ENCODE measurements around the gene FBXL16. TPM values are rescaled to one million over a fixed set of nuclear protein-coding genes. Genes with fewer than 3 reads are reported as not detected.

The FBXL16 gene
- total RNA-seq, 4 donors from 2014 or later: not detected

DNA sequence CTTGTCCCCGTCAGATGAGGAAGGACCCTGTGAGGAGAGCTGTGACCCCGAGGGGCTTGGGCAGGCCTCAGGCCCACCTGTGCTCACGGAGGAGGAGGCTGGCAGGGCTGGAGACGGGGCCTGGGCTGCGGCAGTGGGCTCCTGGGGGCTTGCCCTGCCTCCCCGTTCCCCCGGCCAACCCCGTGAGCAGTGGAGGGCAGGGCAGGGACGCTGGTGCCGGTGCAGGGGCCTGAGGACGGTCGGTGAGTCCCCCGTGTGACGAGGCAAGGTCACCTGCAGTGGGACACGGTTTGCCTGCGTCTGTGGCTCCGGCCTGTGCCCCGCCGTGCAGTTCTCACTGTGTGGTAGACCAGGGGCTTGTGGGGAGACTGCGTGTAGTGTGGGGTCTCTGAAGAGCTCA, 46.0 kb downstream of the FBXL16 start:
- TF ChIP-seq CTCF (IDR thresholded peaks at IDR 0.05; ENCODE audit: low read depth): no peak

- TF ChIP-seq CTCF (IDR thresholded peaks at IDR 0.05; ENCODE audit: low read depth): no peak
These were observed 46.7 kb downstream of the FBXL16 start for GRCh38 chr16:658679-659571.

DNA sequence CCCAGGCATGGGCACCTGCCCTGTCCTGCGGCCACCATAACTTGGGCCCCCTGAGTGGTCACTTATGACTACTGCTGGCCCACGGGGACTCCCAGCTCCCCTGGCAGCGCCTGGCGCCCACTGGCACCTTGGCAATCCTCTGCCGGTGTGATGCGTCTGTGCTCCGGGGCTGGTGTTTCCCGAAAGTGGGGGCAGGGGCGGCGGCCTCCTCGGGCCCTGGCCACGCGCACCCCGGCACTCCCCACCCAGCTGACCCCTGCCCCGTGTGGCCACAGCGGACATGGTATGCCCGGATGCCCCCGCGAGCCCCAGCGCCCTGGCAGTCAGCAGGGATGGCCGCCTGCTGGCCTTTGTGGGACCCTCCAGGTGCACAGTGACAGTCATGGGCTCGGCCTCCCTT, 48.1 kb downstream of the FBXL16 start:
- no peak for TF ChIP-seq CTCF (IDR thresholded peaks at IDR 0.05; ENCODE audit: low read depth)

DNA sequence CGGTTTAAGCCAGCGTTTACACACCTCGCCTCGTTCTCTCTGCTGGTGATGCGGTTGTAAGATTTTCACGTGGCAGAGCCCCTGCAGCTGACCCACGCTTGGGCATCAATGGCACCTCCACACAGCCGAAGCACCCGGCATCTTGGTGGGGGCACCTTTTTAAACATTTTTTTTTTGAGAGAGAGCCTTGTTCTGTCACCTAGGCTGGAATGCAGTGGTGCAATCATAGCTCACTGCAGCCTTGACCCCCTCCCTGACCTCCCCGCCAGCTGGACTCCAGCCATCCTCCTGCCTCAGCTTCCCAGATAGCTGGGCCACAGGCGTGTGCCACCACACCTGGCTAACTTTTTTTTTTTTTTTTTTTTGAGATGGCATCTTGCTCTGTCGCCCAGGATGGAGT, 51.6 kb downstream of the FBXL16 start:
- no peak for TF ChIP-seq CTCF (IDR thresholded peaks at IDR 0.05; ENCODE audit: low read depth)

DNA sequence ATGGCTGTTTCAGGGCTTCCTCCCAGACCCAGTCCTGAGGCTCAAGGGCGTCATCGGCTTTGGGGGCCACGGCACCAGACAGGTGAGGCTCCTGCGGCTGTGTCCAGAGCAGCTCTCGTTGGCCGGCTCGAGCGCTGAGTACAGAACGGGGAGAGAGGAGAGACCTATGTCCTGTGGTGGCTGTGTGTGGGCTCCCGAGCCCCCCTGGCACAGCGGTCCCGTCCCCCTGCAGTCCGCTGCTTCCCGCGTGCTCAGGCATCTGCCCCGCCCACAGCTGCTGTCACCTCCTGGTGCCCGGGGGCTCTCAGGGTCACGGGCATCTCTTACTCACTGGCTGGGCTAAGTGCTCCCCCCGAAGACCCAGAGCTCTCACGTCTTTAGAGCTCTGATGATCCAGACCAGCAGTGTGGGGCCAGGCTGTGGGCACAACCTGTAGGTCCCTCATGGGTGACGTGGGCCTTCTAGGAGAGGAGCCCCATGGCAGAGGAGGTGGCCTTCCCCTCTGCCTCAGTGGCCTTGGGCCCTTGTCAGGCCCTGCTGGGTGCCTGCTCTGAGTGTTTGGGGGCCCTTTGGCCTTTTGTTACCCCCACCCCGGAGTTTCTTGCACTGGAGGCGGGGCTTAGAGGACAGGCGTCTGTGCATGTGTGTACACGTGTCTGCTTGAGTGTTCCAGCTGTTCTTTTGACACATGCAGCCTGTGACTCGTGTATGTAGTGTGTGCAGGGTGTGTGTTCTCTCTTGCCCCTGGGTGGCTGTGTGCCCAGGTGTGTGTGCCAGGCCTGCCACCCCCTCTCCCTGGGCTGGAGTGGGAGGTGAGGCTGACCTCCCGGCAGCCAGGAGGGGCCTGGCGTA, 52.9 kb downstream of the FBXL16 start:
- no peak for TF ChIP-seq CTCF (IDR thresholded peaks at IDR 0.05; ENCODE audit: low read depth)

GRCh38 chr16:651844-652243, 53.8 kb downstream of the FBXL16 start:
- no peak for TF ChIP-seq CTCF (IDR thresholded peaks at IDR 0.05; ENCODE audit: low read depth)

- no peak for TF ChIP-seq CTCF (IDR thresholded peaks at IDR 0.05; ENCODE audit: low read depth)
These were observed 56.0 kb downstream of the FBXL16 start for GRCh38 chr16:649631-650030.

Measured in subcutaneous adipose tissue (tissue), 4 donors.